Tibial nerve (tissue), 4 donors: ENCODE data around the gene HTRA2. TPM values are rescaled to one million over a fixed set of nuclear protein-coding genes. Genes with fewer than 3 reads are reported as not detected.
A peak's percentile ranks its signal among the peaks of the same experiment; 100 is the strongest.

Experiments
- DNase-seq, 2 donors: peaks; one replicate each; pipeline ENCODE4 v3.0.0-alpha.2; 2019; ENCODE audit warnings: low spot score in 2 of 2
- H3K27ac ChIP-seq, 4 donors: fragments of 200-600 bp; sonication (generic) in 3 of 4; one replicate each; pipeline ENCODE4 v1.5.1; 2017 to 2019; ENCODE audit warnings: mild to moderate bottlenecking in 1 of 4
- H3K27me3 ChIP-seq, 2 donors: fragments of 200-600 bp; sonication (generic) in 1 of 2; one replicate each; pipeline versions ENCODE4 v1.5.1 to v1.6.0; 2017 to 2019
- H3K36me3 ChIP-seq, 3 donors: fragments of 200-600 bp; sonication (generic); one replicate each; pipeline ENCODE4 v1.5.1; 2018 to 2019
- H3K4me1 ChIP-seq, 4 donors: fragments of 200-600 bp; sonication (generic) in 3 of 4; one replicate each; pipeline ENCODE4 v1.5.1; 2017 to 2019
- H3K4me3 ChIP-seq, 4 donors: fragments of 200-600 bp; sonication (generic) in 3 of 4; one replicate each; pipeline ENCODE4 v1.5.1; 2017 to 2019; ENCODE audit warnings: mild to moderate bottlenecking in 1 of 4, moderate library complexity in 1 of 4
- H3K9me3 ChIP-seq, 4 donors: fragments of 200-600 bp; sonication (generic) in 3 of 4; one replicate each; pipeline ENCODE4 v1.5.1; 2017 to 2019
- CTCF ChIP-seq, 5 experiments: fragments of 200-600 bp in 3 of 5; fragments of 450-650 bp in 2 of 5; sonication (generic) in 3 of 5; IDR thresholded peaks; one replicate each; pipeline ENCODE4 v1.5.1; 2016 to 2019; ENCODE audit warnings: antibody characterized with exemption in 5 of 5, mild to moderate bottlenecking in 3 of 5, moderate library complexity in 2 of 5
- EP300 ChIP-seq, 2 donors: sonication (generic); formaldehyde crosslinking; IDR thresholded peaks; one replicate each; pipeline ENCODE4 v1.6.1; 2017; ENCODE audit warnings: antibody characterized with exemption in 2 of 2, mild to moderate bottlenecking in 1 of 2
- POLR2A ChIP-seq, 2 donors: fragments of 450-650 bp; IDR thresholded peaks; one replicate each; pipeline ENCODE4 v1.6.1; 2017; ENCODE audit warnings: antibody characterized with exemption in 2 of 2, mild to moderate bottlenecking in 2 of 2, moderate library complexity in 2 of 2
- WGBS, 2 donors: methylation state at CpG; one replicate each; pipeline ENCODE4 v1.1.5; 2018; 5-methylcytosine and 5-hydroxymethylcytosine counted together
- total RNA-seq, 4 donors: library from RNA; depleted of rRNA; stranded (reverse); fragments of >200 nt; gene quantifications; one replicate each; pipeline ENCODE4 v1.1.0, GENCODE V29; 2016

HTRA2 gene
- total RNA-seq, 4 donors from 2014 or later = 37.8 to 45.3 (median 42.5) TPM

DNA sequence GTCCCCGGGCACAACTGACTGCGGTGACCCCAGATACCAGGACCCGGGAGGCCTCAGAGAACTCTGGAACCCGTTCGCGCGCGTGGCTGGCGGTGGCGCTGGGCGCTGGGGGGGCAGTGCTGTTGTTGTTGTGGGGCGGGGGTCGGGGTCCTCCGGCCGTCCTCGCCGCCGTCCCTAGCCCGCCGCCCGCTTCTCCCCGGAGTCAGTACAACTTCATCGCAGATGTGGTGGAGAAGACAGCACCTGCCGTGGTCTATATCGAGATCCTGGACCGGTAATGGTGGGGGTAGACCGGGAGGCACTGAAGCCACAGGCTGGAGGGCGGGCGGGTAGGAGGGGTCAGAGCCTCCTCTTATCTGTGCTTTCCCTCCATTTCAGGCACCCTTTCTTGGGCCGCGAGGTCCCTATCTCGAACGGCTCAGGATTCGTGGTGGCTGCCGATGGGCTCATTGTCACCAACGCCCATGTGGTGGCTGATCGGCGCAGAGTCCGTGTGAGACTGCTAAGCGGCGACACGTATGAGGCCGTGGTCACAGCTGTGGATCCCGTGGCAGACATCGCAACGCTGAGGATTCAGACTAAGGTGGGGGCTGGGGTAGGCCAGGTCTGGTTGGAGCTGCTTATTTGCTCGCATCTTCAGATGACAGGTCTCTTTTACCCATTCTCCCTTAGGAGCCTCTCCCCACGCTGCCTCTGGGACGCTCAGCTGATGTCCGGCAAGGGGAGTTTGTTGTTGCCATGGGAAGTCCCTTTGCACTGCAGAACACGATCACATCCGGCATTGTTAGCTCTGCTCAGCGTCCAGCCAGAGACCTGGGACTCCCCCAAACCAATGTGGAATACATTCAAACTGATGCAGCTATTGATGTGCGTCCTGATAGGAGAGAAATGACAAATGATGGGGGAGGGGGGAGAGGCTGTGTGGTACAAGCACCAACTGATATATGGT lies 780 bp downstream of the HTRA2 start:
- 2% methylated on average over 42 of the region's 54 CpGs for WGBS, 2 donors
- Histone ChIP-seq H3K9me3 (no peaks in the 10 kb centered on the region), H3K4me1 (peaks cover 0 to 34% (median 19%) of the 10 kb centered on the region in 4 donors), H3K4me3 (peak overlapping the region; percentile 63 to 96 (median 77)), H3K27me3 (no peaks in the 10 kb centered on the region), H3K27ac (peak overlapping the region; percentile 54 to 90 (median 84)), H3K36me3 (peaks cover 0 to 70% (median 12%) of the 10 kb centered on the region in 3 donors)
- TF ChIP-seq CTCF (IDR thresholded peaks at IDR 0.05) (no peak), EP300 (IDR thresholded peaks at IDR 0.05) (no peak), POLR2A (IDR thresholded peaks at IDR 0.05) (no peak)
- DNase-seq = no peak

DNA sequence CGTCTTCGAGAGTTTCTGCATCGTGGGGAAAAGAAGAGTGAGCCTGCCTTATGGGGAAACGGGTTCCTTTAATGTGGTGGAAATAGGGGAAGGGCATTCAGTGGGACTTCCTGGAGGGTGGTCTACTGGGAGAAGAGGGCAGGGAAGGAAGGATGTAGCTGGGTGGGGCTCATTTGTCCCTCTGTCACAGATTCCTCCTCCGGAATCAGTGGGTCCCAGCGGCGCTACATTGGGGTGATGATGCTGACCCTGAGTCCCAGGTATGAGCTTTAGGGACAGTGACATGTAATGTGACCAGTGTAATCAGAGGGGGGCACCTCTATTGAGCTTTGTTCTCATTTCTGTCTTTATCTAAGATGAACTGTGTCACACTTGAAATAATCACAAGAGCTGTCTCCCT lies 1.9 kb downstream of the HTRA2 start:
- TF ChIP-seq CTCF (IDR thresholded peaks at IDR 0.05) (no peak), EP300 (IDR thresholded peaks at IDR 0.05) (no peak), POLR2A (IDR thresholded peaks at IDR 0.05) (no peak)

DNA sequence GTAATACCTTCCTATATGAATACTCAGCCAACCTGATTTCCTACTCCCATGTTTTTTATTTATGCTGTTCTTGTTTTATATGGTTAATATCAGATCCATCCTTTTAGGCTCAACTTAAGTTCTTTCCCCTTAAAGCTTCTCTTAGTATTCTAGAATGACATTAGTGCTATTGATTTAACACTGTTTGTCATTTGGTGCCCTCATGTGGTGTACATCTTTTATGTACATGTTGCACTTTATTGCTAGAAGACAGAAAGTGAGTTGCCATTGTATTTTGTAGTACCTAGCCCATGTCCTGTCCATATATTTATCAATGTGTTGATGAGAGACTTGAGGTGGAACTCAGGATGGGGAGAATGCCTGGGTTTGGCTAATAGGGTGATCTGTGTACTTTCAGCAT lies 2.5 kb downstream of the HTRA2 start:
- Histone ChIP-seq H3K4me1 (peaks cover 0 to 34% (median 19%) of the 10 kb centered on the region in 4 donors), H3K9me3 (no peaks in the 10 kb centered on the region), H3K36me3 (peaks cover 0 to 53% (median 0%) of the 10 kb centered on the region in 3 donors), H3K27me3 (no peaks in the 10 kb centered on the region), H3K4me3 (no peak overlapping the region), H3K27ac (no peak overlapping the region)
- DNase-seq = no peak
- TF ChIP-seq EP300 (IDR thresholded peaks at IDR 0.05) (no peak), CTCF (IDR thresholded peaks at IDR 0.05) (peak in 2 of 5 experiments; percentile 14 to 27), POLR2A (IDR thresholded peaks at IDR 0.05) (no peak)

More for the DNA sequence above, 1.9 kb downstream of the HTRA2 start:
- Histone ChIP-seq H3K36me3 (peaks cover 0 to 59% (median 5%) of the 10 kb centered on the region in 3 donors), H3K4me1 (peaks cover 0 to 34% (median 19%) of the 10 kb centered on the region in 4 donors), H3K27ac (peak overlapping the region in 1 of 4 donors; percentile 25), H3K27me3 (no peaks in the 10 kb centered on the region), H3K9me3 (no peaks in the 10 kb centered on the region), H3K4me3 (no peak overlapping the region)
- WGBS, 2 donors = 79 to 81% methylated on average over 7 of the region's 7 CpGs
- no peak for DNase-seq

- TF ChIP-seq EP300 (IDR thresholded peaks at IDR 0.05) = no peak
- no peak for TF ChIP-seq POLR2A (IDR thresholded peaks at IDR 0.05)
- TF ChIP-seq CTCF (IDR thresholded peaks at IDR 0.05) = no peak
- DNase-seq = no peak
- WGBS, 2 donors = 79 to 80% methylated on average over 4 of the region's 4 CpGs
- H3K9me3 ChIP-seq = no peaks in the 10 kb centered on the region
- H3K27me3 ChIP-seq = no peaks in the 10 kb centered on the region
- peaks cover 0 to 41% (median 0%) of the 10 kb centered on the region in 3 donors for H3K36me3 ChIP-seq
- no peak overlapping the region for H3K4me3 ChIP-seq
- H3K27ac ChIP-seq = no peak overlapping the region
- peaks cover 0 to 24% (median 14%) of the 10 kb centered on the region in 4 donors for H3K4me1 ChIP-seq
Observed at GRCh38 chr2:74533464-74533863, 3.7 kb downstream of the HTRA2 start.

- no peak overlapping the region for H3K4me3 ChIP-seq
- 72 to 78% methylated on average over 12 of the region's 12 CpGs for WGBS, 2 donors
- no peaks in the 10 kb centered on the region for H3K9me3 ChIP-seq
- no peaks in the 10 kb centered on the region for H3K27me3 ChIP-seq
- H3K36me3 ChIP-seq = peaks cover 0 to 40% (median 0%) of the 10 kb centered on the region in 3 donors
- no peak for DNase-seq
- H3K4me1 ChIP-seq = peaks cover 0 to 17% (median 9%) of the 10 kb centered on the region in 4 donors
- H3K27ac ChIP-seq = no peak overlapping the region
- TF ChIP-seq POLR2A (IDR thresholded peaks at IDR 0.05) (no peak), CTCF (IDR thresholded peaks at IDR 0.05) (no peak), EP300 (IDR thresholded peaks at IDR 0.05) (no peak)
Observed at GRCh38 chr2:74534411-74534810, 4.7 kb downstream of the HTRA2 start.
